ENCODE measurements around the gene RIMS3.

Gene RIMS3

DNA sequence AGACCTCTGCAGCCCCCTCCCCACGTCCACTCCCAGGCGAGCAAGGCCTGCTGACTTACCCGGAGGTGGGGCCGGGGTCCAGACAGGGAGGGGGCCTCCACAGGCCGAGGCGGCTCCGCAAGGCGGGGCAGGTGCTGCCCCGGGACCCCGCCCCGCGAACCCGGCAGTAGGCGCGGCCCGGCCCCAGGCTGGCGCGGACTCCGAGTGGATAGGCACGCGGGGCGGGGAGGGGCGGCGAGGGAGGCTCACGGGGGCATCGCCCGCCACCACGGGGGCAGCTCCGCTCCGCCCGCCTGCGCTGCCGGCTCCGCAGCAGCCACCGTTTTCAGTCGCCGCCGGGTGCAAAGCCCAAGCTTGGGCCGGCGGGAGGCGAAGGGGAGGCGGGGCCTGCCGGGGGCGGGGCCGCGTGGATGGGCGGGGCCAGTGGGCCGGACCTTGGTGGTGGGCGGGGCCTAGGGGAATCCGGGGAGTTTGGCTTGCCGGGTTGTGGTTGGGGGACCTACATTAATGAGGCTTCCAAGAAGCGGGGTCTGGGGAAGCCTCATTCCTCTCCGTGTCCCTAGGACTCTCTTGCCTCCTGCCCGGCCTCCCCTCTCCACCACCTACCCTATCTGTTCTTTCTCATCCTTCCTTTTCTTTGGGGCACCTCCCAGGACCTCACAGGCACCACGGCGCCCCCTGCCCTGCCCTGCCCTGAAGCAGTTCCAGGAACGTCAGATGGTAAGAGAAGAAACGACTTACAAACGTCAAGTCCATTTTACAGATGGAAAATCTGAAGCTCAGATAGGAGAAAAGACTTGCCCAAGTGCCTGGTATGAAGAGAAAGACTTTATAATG is at the start of gene RIMS3:
RIMS3 (minus strand) TSS at position 348 of the 837 bp plus-strand sequence. CDS start 23,757 bp downstream, outside the sequence.
- peaks cover 0 to 32% (median 24%) of the 10 kb centered on the region in 5 donors for H3K4me1 ChIP-seq (ENCODE audit: control insufficient read depth in 5 of 5, insufficient read depth in 5 of 5, low read length in 5 of 5)
- no peaks in the 10 kb centered on the region for H3K9me3 ChIP-seq (ENCODE audit: control insufficient read depth in 5 of 5, low read length in 5 of 5)
- no peaks in the 10 kb centered on the region for H3K36me3 ChIP-seq (ENCODE audit: control insufficient read depth in 5 of 5, insufficient read depth in 5 of 5, low read length in 5 of 5)
- H3K27ac ChIP-seq (ENCODE audit: low read depth, low read length): no peak within 1 kb of the TSS
- peak within 1 kb of the TSS; percentile 41 to 67 (median 54) for H3K4me3 ChIP-seq (ENCODE audit: low read depth in 1 of 5, low read length in 5 of 5)
- H3K9ac ChIP-seq (ENCODE audit: low read length in 5 of 5): peak within 1 kb of the TSS in 1 of 5 donors; percentile 39
- H3K27me3 ChIP-seq (ENCODE audit: control insufficient read depth in 5 of 5, insufficient read depth in 4 of 5, low read length in 5 of 5): no peaks in the 10 kb centered on the region

- H3K4me1 ChIP-seq (ENCODE audit: control insufficient read depth in 5 of 5, insufficient read depth in 5 of 5, low read length in 5 of 5): peaks cover 0 to 60% (median 57%) of the 10 kb centered on the region in 5 donors
Observed at GRCh38 chr1:40712997-40713396, 47.5 kb upstream of the RIMS3 start.

DNA sequence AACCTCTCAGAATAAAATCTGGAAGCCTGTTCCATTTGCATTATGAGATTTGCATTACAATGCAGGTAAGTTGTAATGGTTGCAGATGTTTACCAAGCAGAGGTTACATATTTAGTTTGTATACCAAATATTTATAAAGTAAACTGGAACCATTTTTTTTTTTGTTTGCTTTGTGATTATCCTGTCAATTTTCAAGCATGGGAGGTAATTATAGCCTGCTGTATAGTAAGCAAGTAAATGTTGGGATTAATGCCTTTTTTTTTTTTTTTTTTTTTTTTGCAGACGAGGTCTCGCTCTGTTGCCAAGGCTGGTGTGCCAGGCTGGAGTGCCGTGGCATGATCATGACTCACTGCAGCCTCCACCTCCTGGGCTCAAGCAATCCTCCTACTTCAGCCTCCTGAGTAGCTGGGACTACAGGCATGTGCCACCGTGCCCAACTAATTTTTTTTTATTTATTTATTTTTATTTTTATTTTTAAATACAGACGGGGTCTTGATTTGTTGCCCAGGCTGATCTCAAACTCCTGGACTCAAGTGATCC is 47.0 kb upstream of the RIMS3 start:
- peak overlapping the region; percentile 93 for H3K27ac ChIP-seq (ENCODE audit: low read depth, low read length)
- H3K9me3 ChIP-seq (ENCODE audit: control insufficient read depth in 5 of 5, low read length in 5 of 5): no peaks in the 10 kb centered on the region
- H3K36me3 ChIP-seq (ENCODE audit: control insufficient read depth in 5 of 5, insufficient read depth in 5 of 5, low read length in 5 of 5): peaks cover 0 to 8% (median 0%) of the 10 kb centered on the region in 5 donors
- no peak overlapping the region for H3K9ac ChIP-seq (ENCODE audit: low read length in 5 of 5)
- no peak overlapping the region for H3K4me3 ChIP-seq (ENCODE audit: low read depth in 1 of 5, low read length in 5 of 5)
- peaks cover 0 to 60% (median 58%) of the 10 kb centered on the region in 5 donors for H3K4me1 ChIP-seq (ENCODE audit: control insufficient read depth in 5 of 5, insufficient read depth in 5 of 5, low read length in 5 of 5)
- no peaks in the 10 kb centered on the region for H3K27me3 ChIP-seq (ENCODE audit: control insufficient read depth in 5 of 5, insufficient read depth in 4 of 5, low read length in 5 of 5)

More at GRCh38 chr1:40712997-40713396, 47.5 kb upstream of the RIMS3 start:
- Histone ChIP-seq H3K27ac (ENCODE audit: low read depth, low read length) (peak overlapping the region; percentile 63), H3K4me3 (ENCODE audit: low read depth in 1 of 5, low read length in 5 of 5) (no peak overlapping the region), H3K36me3 (ENCODE audit: control insufficient read depth in 5 of 5, insufficient read depth in 5 of 5, low read length in 5 of 5) (peaks cover 0 to 8% (median 0%) of the 10 kb centered on the region in 5 donors), H3K27me3 (ENCODE audit: control insufficient read depth in 5 of 5, insufficient read depth in 4 of 5, low read length in 5 of 5) (no peaks in the 10 kb centered on the region), H3K9ac (ENCODE audit: low read length in 5 of 5) (peak overlapping the region in 3 of 5 donors; percentile 3 to 48 (median 35)), H3K9me3 (ENCODE audit: control insufficient read depth in 5 of 5, low read length in 5 of 5) (no peaks in the 10 kb centered on the region)

- H3K27ac ChIP-seq (ENCODE audit: low read depth, low read length): peak overlapping the region; percentile 93
- H3K9ac ChIP-seq (ENCODE audit: low read length in 5 of 5): peak overlapping the region; percentile 14 to 66 (median 29)
- no peaks in the 10 kb centered on the region for H3K27me3 ChIP-seq (ENCODE audit: control insufficient read depth in 5 of 5, insufficient read depth in 4 of 5, low read length in 5 of 5)
- H3K4me3 ChIP-seq (ENCODE audit: low read depth in 1 of 5, low read length in 5 of 5): peak overlapping the region in 4 of 5 donors; percentile 11 to 85 (median 40)
- H3K4me1 ChIP-seq (ENCODE audit: control insufficient read depth in 5 of 5, insufficient read depth in 5 of 5, low read length in 5 of 5): peaks cover 0 to 60% (median 58%) of the 10 kb centered on the region in 5 donors
- H3K36me3 ChIP-seq (ENCODE audit: control insufficient read depth in 5 of 5, insufficient read depth in 5 of 5, low read length in 5 of 5): peaks cover 0 to 8% (median 0%) of the 10 kb centered on the region in 5 donors
- H3K9me3 ChIP-seq (ENCODE audit: control insufficient read depth in 5 of 5, low read length in 5 of 5): no peaks in the 10 kb centered on the region
Observed at GRCh38 chr1:40711465-40712404, 46.3 kb upstream of the RIMS3 start.

DNA sequence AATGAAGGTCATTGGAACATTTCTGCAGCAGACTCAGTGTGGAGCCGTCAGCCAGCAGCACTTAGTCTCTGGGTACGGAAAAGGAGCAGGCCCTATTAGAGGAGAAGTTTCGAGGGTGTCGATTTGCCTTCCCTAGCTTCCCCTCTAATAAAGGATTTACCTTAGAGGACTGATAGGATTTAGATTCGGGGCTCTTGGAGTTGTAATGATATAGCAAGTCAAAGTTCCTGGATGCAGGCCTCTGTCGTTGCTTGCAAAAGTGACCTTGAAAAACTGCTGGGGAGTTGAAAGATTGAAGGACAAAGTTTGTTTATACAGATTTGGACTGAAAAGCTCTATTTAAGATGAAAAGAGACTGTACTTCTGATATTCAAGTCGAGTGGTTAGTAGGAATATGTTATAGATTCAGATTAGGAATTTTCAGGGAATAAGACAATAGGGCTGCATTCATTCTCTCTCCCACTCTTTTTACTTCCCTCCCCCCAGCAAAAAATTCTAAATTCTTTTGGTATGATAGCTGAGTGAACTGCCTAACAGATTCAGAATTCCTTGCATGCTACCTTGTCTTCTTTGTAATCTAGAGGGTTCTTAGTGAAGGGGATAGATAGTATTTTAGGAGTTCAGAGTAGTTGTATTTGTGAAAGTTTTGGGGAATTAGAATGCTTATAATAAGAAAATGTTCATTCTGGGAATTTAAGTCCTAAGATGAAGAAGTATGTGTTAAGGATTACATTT is 45.3 kb upstream of the RIMS3 start:
- H3K9me3 ChIP-seq (ENCODE audit: control insufficient read depth in 5 of 5, low read length in 5 of 5): no peaks in the 10 kb centered on the region
- H3K4me3 ChIP-seq (ENCODE audit: low read depth in 1 of 5, low read length in 5 of 5): peak overlapping the region; percentile 44 to 87 (median 75)
- peaks cover 0 to 7% (median 0%) of the 10 kb centered on the region in 5 donors for H3K36me3 ChIP-seq (ENCODE audit: control insufficient read depth in 5 of 5, insufficient read depth in 5 of 5, low read length in 5 of 5)
- peaks cover 0 to 59% (median 55%) of the 10 kb centered on the region in 5 donors for H3K4me1 ChIP-seq (ENCODE audit: control insufficient read depth in 5 of 5, insufficient read depth in 5 of 5, low read length in 5 of 5)
- no peaks in the 10 kb centered on the region for H3K27me3 ChIP-seq (ENCODE audit: control insufficient read depth in 5 of 5, insufficient read depth in 4 of 5, low read length in 5 of 5)
- peak overlapping the region; percentile 8 to 68 (median 46) for H3K9ac ChIP-seq (ENCODE audit: low read length in 5 of 5)
- H3K27ac ChIP-seq (ENCODE audit: low read depth, low read length): peak overlapping the region; percentile 93

DNA sequence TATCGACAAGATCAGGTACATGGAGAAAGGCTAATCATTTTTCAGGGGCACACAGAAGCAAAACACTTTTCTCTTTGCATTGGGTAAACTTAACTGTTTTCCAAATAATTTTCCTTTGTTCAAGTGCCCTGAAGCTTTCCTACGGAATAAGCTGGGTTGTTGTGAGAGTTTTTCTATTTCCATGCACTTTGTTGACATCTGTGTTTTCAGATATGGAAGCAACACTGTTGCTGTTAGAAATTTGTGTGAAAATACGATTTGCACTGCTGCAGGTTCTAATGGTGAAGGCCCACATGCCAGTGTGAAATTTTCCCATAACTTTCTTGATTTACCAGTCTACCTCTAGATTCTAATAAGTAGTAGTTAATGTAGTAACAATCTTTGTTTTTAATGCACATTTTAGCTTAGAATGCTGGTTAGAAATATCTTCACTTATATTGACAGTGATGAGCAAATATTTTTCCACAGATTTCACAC is 44.4 kb upstream of the RIMS3 start:
- Histone ChIP-seq H3K27me3 (ENCODE audit: control insufficient read depth in 5 of 5, insufficient read depth in 4 of 5, low read length in 5 of 5) (no peaks in the 10 kb centered on the region), H3K9ac (ENCODE audit: low read length in 5 of 5) (peak overlapping the region; percentile 12 to 67 (median 58)), H3K9me3 (ENCODE audit: control insufficient read depth in 5 of 5, low read length in 5 of 5) (no peaks in the 10 kb centered on the region), H3K27ac (ENCODE audit: low read depth, low read length) (peak overlapping the region; percentile 93), H3K4me3 (ENCODE audit: low read depth in 1 of 5, low read length in 5 of 5) (peak overlapping the region; percentile 60 to 87 (median 75)), H3K36me3 (ENCODE audit: control insufficient read depth in 5 of 5, insufficient read depth in 5 of 5, low read length in 5 of 5) (peaks cover 0 to 5% (median 0%) of the 10 kb centered on the region in 5 donors), H3K4me1 (ENCODE audit: control insufficient read depth in 5 of 5, insufficient read depth in 5 of 5, low read length in 5 of 5) (peaks cover 0 to 59% (median 55%) of the 10 kb centered on the region in 5 donors)

DNA sequence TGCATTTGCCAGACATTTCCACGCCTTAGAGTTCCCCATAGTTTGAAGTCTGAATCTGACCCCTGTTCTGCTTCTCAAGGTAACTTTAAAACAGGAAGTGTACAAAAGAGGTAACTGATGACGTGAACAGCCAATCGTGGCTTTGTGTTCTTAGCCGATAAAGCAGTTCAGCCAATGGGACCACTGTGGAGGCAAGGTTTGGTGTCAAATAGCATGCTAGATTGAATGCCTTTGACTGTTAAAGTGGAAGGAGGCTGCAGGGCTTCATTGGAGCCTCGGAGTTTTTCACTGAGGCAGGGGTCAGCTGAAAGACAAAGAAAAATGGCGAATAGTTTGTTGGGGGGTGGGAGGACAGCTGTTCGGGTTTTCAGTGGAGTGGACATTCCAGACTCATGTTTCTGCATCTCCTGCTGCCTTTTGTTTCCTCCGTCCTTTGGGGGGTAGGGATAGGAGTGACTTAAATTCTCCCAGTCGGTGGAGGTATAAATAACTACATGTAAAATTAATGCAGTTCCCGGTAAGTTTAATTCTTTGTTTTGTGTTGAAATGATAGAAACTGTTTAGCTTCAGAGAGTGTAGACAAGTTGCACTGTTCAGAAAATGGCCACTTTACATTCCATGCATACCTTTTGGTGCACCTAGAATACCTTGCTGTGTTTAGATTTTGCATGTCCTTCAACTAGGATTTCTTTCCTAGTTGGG is 43.8 kb upstream of the RIMS3 start:
- H3K4me1 ChIP-seq (ENCODE audit: control insufficient read depth in 5 of 5, insufficient read depth in 5 of 5, low read length in 5 of 5): peaks cover 0 to 58% (median 55%) of the 10 kb centered on the region in 5 donors
- peak overlapping the region; percentile 60 to 87 (median 75) for H3K4me3 ChIP-seq (ENCODE audit: low read depth in 1 of 5, low read length in 5 of 5)
- peaks cover 0 to 5% (median 0%) of the 10 kb centered on the region in 5 donors for H3K36me3 ChIP-seq (ENCODE audit: control insufficient read depth in 5 of 5, insufficient read depth in 5 of 5, low read length in 5 of 5)
- H3K27ac ChIP-seq (ENCODE audit: low read depth, low read length): peak overlapping the region; percentile 93
- no peaks in the 10 kb centered on the region for H3K27me3 ChIP-seq (ENCODE audit: control insufficient read depth in 5 of 5, insufficient read depth in 4 of 5, low read length in 5 of 5)
- no peaks in the 10 kb centered on the region for H3K9me3 ChIP-seq (ENCODE audit: control insufficient read depth in 5 of 5, low read length in 5 of 5)
- peak overlapping the region; percentile 28 to 67 (median 58) for H3K9ac ChIP-seq (ENCODE audit: low read length in 5 of 5)

DNA sequence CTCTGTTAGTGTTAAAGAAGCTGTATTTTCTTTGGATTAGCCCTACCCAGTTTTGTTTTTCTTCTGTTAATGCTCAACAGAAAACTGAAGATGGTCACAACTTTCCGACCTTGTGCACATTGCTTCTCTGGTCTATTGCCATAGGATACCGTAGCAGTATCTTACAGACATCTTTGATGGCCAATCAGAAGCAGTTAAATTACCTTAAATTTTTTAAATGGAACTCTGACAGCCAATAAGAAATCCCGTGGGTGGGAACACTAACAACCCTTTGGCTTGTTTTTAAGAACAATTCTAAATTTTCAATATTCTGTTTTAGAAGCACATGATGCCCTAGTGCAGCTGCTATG is 43.2 kb upstream of the RIMS3 start:
- Histone ChIP-seq H3K27me3 (ENCODE audit: control insufficient read depth in 5 of 5, insufficient read depth in 4 of 5, low read length in 5 of 5) (no peaks in the 10 kb centered on the region), H3K9ac (ENCODE audit: low read length in 5 of 5) (peak overlapping the region; percentile 28 to 67 (median 58)), H3K36me3 (ENCODE audit: control insufficient read depth in 5 of 5, insufficient read depth in 5 of 5, low read length in 5 of 5) (peaks cover 0 to 3% (median 0%) of the 10 kb centered on the region in 5 donors), H3K27ac (ENCODE audit: low read depth, low read length) (peak overlapping the region; percentile 93), H3K4me3 (ENCODE audit: low read depth in 1 of 5, low read length in 5 of 5) (peak overlapping the region; percentile 60 to 87 (median 75)), H3K4me1 (ENCODE audit: control insufficient read depth in 5 of 5, insufficient read depth in 5 of 5, low read length in 5 of 5) (peaks cover 0 to 55% (median 54%) of the 10 kb centered on the region in 5 donors), H3K9me3 (ENCODE audit: control insufficient read depth in 5 of 5, low read length in 5 of 5) (no peaks in the 10 kb centered on the region)

Data from subcutaneous abdominal adipose tissue (tissue), 5 donors.